ENCODE measurements around the gene POFUT2.

- TF ChIP-seq, protein P1, sequence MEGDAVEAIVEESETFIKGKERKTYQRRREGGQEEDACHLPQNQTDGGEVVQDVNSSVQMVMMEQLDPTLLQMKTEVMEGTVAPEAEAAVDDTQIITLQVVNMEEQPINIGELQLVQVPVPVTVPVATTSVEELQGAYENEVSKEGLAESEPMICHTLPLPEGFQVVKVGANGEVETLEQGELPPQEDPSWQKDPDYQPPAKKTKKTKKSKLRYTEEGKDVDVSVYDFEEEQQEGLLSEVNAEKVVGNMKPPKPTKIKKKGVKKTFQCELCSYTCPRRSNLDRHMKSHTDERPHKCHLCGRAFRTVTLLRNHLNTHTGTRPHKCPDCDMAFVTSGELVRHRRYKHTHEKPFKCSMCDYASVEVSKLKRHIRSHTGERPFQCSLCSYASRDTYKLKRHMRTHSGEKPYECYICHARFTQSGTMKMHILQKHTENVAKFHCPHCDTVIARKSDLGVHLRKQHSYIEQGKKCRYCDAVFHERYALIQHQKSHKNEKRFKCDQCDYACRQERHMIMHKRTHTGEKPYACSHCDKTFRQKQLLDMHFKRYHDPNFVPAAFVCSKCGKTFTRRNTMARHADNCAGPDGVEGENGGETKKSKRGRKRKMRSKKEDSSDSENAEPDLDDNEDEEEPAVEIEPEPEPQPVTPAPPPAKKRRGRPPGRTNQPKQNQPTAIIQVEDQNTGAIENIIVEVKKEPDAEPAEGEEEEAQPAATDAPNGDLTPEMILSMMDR (IDR thresholded peaks at IDR 0.05): no peak
- no peak for TF ChIP-seq POLR2A (IDR thresholded peaks at IDR 0.05)
These were observed 30.6 kb downstream of the POFUT2 start for GRCh38 chr21:45256912-45257672.
